SK-N-SH (cell line): ENCODE results near the gene VPS50. TPM values are rescaled to one million over a fixed set of nuclear protein-coding genes. Genes with fewer than 3 reads are reported as not detected.

Source experiments
- CTCF ChIA-PET: fragments of 300-600, 350-600 bp; formaldehyde crosslinking; extraction: SDS; loops from one replicate; lab custom pipeline; 2021; lab: Yijun Ruan, JAX
- POLR2A ChIA-PET: fragments of 350-600 bp; sonication (Branson Sonifier 250); formaldehyde crosslinking; extraction: SDS; loops from one replicate; lab custom pipeline; 2020; ENCODE audit warnings: antibody characterized with exemption, inconsistent platforms; lab: Yijun Ruan, JAX
- DNase-seq: peaks from one replicate; pipeline ENCODE4 v3.0.0; 2012
- H2AFZ ChIP-seq: fragments of 200-600 bp; sonication (generic); 2 replicates; pipeline ENCODE4 v1.8.1; 2016; ENCODE audit warnings: antibody characterized with exemption, mild to moderate bottlenecking, low read depth
- H3F3A ChIP-seq: fragments of 200-600 bp; sonication (generic); replicated peaks from 2 replicates; pipeline ENCODE3; 2016; ENCODE audit warnings: antibody characterized with exemption, mild to moderate bottlenecking; ENCODE audit not compliant: insufficient read depth
- H3K27ac ChIP-seq, 2 experiments: fragments of 200-500 bp in 1 of 2; fragments of 200-600 bp in 1 of 2; sonication (Bioruptor generic) in 1 of 2; sonication (generic), shearing (Covaris generic) in 1 of 2; 2 replicates each; pipeline versions ENCODE4 v1.5.1 to v1.6.1; 2014 to 2016; ENCODE audit warnings: low read depth in 2 of 2, inconsistent platforms in 1 of 2, low read length in 1 of 2, mild to moderate bottlenecking in 1 of 2, mixed read lengths in 1 of 2
- H3K27me3 ChIP-seq: fragments of 200-600 bp; sonication (generic), shearing (Covaris generic); 2 replicates; pipeline ENCODE4 v1.6.1; 2016; ENCODE audit warnings: mixed run types; ENCODE audit not compliant: insufficient read depth
- H3K36me3 ChIP-seq, 2 experiments: fragments of 200-500 bp in 1 of 2; fragments of 200-600 bp in 1 of 2; sonication (Bioruptor generic) in 1 of 2; sonication (generic) in 1 of 2; replicated peaks in 1 of 2; 2 replicates each; pipeline versions ENCODE3 to v1.5.1; 2014 to 2016; ENCODE audit warnings: low read length in 1 of 2, mild to moderate bottlenecking in 1 of 2; ENCODE audit not compliant: insufficient read depth in 2 of 2, control insufficient read depth in 1 of 2
- H3K4me1 ChIP-seq, 2 experiments: fragments of 200-500 bp in 1 of 2; fragments of 200-600 bp in 1 of 2; sonication (Bioruptor generic) in 1 of 2; sonication (generic), shearing (Covaris generic) in 1 of 2; 2 replicates each; pipeline versions ENCODE4 v1.5.1 to v1.6.1; 2014 to 2016; ENCODE audit warnings: low read depth in 1 of 2, low read length in 1 of 2, mixed run types in 1 of 2; ENCODE audit not compliant: insufficient read depth in 2 of 2, control insufficient read depth in 1 of 2
- H3K4me2 ChIP-seq: fragments of 200-600 bp; sonication (generic), shearing (Covaris generic); 2 replicates; pipeline ENCODE4 v1.6.1; 2017; ENCODE audit warnings: mixed run types
- H3K4me3 ChIP-seq, 2 experiments: fragments of 200-500 bp in 1 of 2; fragments of 200-600 bp in 1 of 2; sonication (Bioruptor generic) in 1 of 2; sonication (generic), shearing (Covaris generic) in 1 of 2; 2 replicates each; pipeline versions ENCODE4 v1.5.1 to v1.8.1; 2014 to 2016; ENCODE audit warnings: low read depth in 2 of 2, inconsistent platforms in 1 of 2, low read length in 1 of 2, mild to moderate bottlenecking in 1 of 2, mixed read lengths in 1 of 2, moderate library complexity in 1 of 2
- H3K79me2 ChIP-seq: fragments of 200-600 bp; sonication (generic); 2 replicates; pipeline ENCODE4 v1.8.1; 2017; ENCODE audit warnings: mild to moderate bottlenecking; ENCODE audit not compliant: insufficient read depth
- H3K9ac ChIP-seq: fragments of 200-600 bp; sonication (generic); 2 replicates; pipeline ENCODE4 v1.6.1; 2017; ENCODE audit warnings: mixed run types
- H3K9me2 ChIP-seq: fragments of 200-600 bp; sonication (generic); 2 replicates; pipeline ENCODE4 v1.6.1; 2017; ENCODE audit warnings: mixed run types
- H3K9me3 ChIP-seq: fragments of 200-600 bp; sonication (generic); 2 replicates; pipeline ENCODE4 v1.6.1; 2017; ENCODE audit warnings: mixed run types, mild to moderate bottlenecking, moderate library complexity
- H4K20me1 ChIP-seq: fragments of 200-600 bp; sonication (generic); 2 replicates; pipeline ENCODE4 v1.6.1; 2017; ENCODE audit warnings: mild to moderate bottlenecking, mixed run types; ENCODE audit not compliant: insufficient read depth
- CTCF ChIP-seq: fragments of 200-600 bp; sonication (generic); IDR thresholded peaks from 2 replicates; pipeline ENCODE4 v1.6.1; 2017; ENCODE audit warnings: antibody characterized with exemption, mild to moderate bottlenecking, moderate library complexity
- EP300 ChIP-seq, 2 experiments: IDR thresholded peaks; 2 replicates each; pipeline versions ENCODE4 v1.4.0 to v1.6.1; 2012; ENCODE audit warnings: borderline replicate concordance in 1 of 2, low read depth in 1 of 2, low read length in 1 of 2
- EZH2phosphoT487 ChIP-seq: fragments of 200-600 bp; sonication (generic); IDR thresholded peaks from 2 replicates; pipeline ENCODE4 v1.6.1; 2017; ENCODE audit warnings: low read depth, mixed run types, mild to moderate bottlenecking, antibody characterized with exemption, moderate library complexity, borderline replicate concordance
- FOXM1 ChIP-seq: IDR thresholded peaks from 2 replicates; pipeline ENCODE4 v1.4.0; 2012; ENCODE audit warnings: low read depth, mild to moderate bottlenecking
- GABPA ChIP-seq: IDR thresholded peaks from 2 replicates; pipeline ENCODE4 v1.4.0; 2012; ENCODE audit warnings: low read depth, mild to moderate bottlenecking
- IRF3 ChIP-seq: fragments of 150-350 bp; IDR thresholded peaks from 2 replicates; pipeline ENCODE4 v1.6.1; 2016; ENCODE audit warnings: mild to moderate bottlenecking, low read depth, low read length
- JUND ChIP-seq: IDR thresholded peaks from 2 replicates; pipeline ENCODE4 v1.4.0; 2012
- MEF2A ChIP-seq: IDR thresholded peaks from 2 replicates; pipeline ENCODE4 v1.4.0; 2012; ENCODE audit warnings: low read depth, borderline replicate concordance
- MXI1 ChIP-seq: IDR thresholded peaks from 2 replicates; pipeline ENCODE4 v1.6.1; 2012; ENCODE audit warnings: mild to moderate bottlenecking, low read depth, low read length, improper control_type of control experiment
- REST ChIP-seq: IDR thresholded peaks from 2 replicates; pipeline ENCODE4 v1.6.1; 2012; ENCODE audit warnings: mild to moderate bottlenecking, low read depth, low read length, moderate library complexity
- SIN3A ChIP-seq: IDR thresholded peaks from 2 replicates; pipeline ENCODE4 v1.6.1; 2012; ENCODE audit warnings: low read depth, mild to moderate bottlenecking, low read length, moderate library complexity, borderline replicate concordance
- SMC3 ChIP-seq: IDR thresholded peaks from 2 replicates; pipeline ENCODE4 v1.6.1; 2012; ENCODE audit warnings: low read depth, low read length, improper control_type of control experiment
- TAF1 ChIP-seq: IDR thresholded peaks from 2 replicates; pipeline ENCODE4 v1.6.1; 2012; ENCODE audit warnings: low read depth, mild to moderate bottlenecking, low read length, moderate library complexity, borderline replicate concordance
- TCF12 ChIP-seq: IDR thresholded peaks from 2 replicates; pipeline ENCODE4 v1.4.0; 2012
- TEAD4 ChIP-seq: IDR thresholded peaks from 2 replicates; pipeline ENCODE4 v1.4.0; 2012; ENCODE audit warnings: mild to moderate bottlenecking, borderline replicate concordance; ENCODE audit not compliant: insufficient read depth
- USF1 ChIP-seq: IDR thresholded peaks from 2 replicates; pipeline ENCODE4 v1.4.0; 2012; ENCODE audit warnings: low read depth, borderline replicate concordance
- ZBTB33 ChIP-seq: IDR thresholded peaks from 2 replicates; pipeline ENCODE4 v1.4.0; 2012; ENCODE audit warnings: low read depth, borderline replicate concordance
- WGBS: methylation state at CpG from one replicate; pipeline ENCODE4 v1.1.6; 2017; ENCODE audit warnings: low lambda C conversion rate; 5-methylcytosine and 5-hydroxymethylcytosine counted together
- polyA plus RNA-seq, 3 experiments: library from polyadenylated mRNA; depleted of rRNA; stranded (reverse); fragments of >200 nt; gene quantifications; 2 replicates each; pipeline ENCODE4 v1.2.3, GENCODE V29; 2012

Gene VPS50
- polyA plus RNA-seq, 1 of the 3 experiments (the other 2 are of a cell fraction) = 9.1 TPM

GRCh38 chr7:93359520-93360198 lies 127.5 kb downstream of the VPS50 start (continued):
- TF ChIP-seq ZBTB33 (no peak), SMC3 (no peak), JUND (no peak), IRF3 (no peak), REST (no peak), FOXM1 (no peak)
- TF ChIP-seq, all 33 proteins: peak for 0

- no peaks in the 10 kb centered on the region for H3K79me2 ChIP-seq
- CTCF ChIA-PET = interaction anchor here (2.4 kb wide), 1 partner anchor 12 kb away, joined by 16 read pairs; no protein-coding TSS in a partner anchor
Observed at GRCh38 chr7:93361853-93362252, 129.7 kb downstream of the VPS50 start.

More at GRCh38 chr7:93361853-93362252, 129.7 kb downstream of the VPS50 start:
- POLR2A ChIA-PET = no interaction called here
- H3K9me3 ChIP-seq = no peaks in the 10 kb centered on the region
- no peaks in the 10 kb centered on the region for H4K20me1 ChIP-seq
- H3K36me3 ChIP-seq = peaks cover 12 to 27% of the 10 kb centered on the region in 2 experiments
- H3K4me1 ChIP-seq = no peaks in the 10 kb centered on the region
- no peak for DNase-seq
- H3K27ac ChIP-seq = no peak overlapping the region
- H3F3A ChIP-seq = no peaks in the 10 kb centered on the region
- 96% methylated on average over 1 of the region's 1 CpG for WGBS
- no peak overlapping the region for H2AFZ ChIP-seq
- no peak overlapping the region for H3K9ac ChIP-seq
- no peaks in the 10 kb centered on the region for H3K27me3 ChIP-seq
- no peaks in the 10 kb centered on the region for H3K9me2 ChIP-seq
- no peak overlapping the region for H3K4me2 ChIP-seq
- no peak overlapping the region for H3K4me3 ChIP-seq
- no peak for TF ChIP-seq CTCF
- no peak for TF ChIP-seq EP300 (IDR thresholded peaks at IDR 0.05; ENCODE audit: borderline replicate concordance in 1 of 2, low read depth in 1 of 2, low read length in 1 of 2)
- TF ChIP-seq JUND = no peak
- TF ChIP-seq TAF1 = no peak
- TF ChIP-seq SIN3A = no peak
- TF ChIP-seq TEAD4 = no peak
- no peak for TF ChIP-seq EZH2phosphoT487
- no peak for TF ChIP-seq MXI1
- no peak for TF ChIP-seq GABPA
- TF ChIP-seq USF1 = no peak
- no peak for TF ChIP-seq TCF12
- no peak for TF ChIP-seq MEF2A
- TF ChIP-seq, all 33 proteins: peak for 0
